Measurements from ENCODE around the gene SERPINA6. TPM values are rescaled to one million over a fixed set of nuclear protein-coding genes. Genes with fewer than 3 reads are reported as not detected.

The SERPINA6 gene
- total RNA-seq, 1 experiment from 2014 or later, result not detected

GRCh38 chr14:94310248-94310647 is 12.9 kb downstream of the SERPINA6 start:
- intact Hi-C loops (cut with micrococcal nuclease), result no loop called here
- Histone ChIP-seq H3K9ac (ENCODE audit: low read length) (no peak overlapping the region), H3K27ac (ENCODE audit: low read depth, low read length) (no peak overlapping the region), H3K79me2 (ENCODE audit: insufficient read depth, low read length) (no peaks in the 10 kb centered on the region), H3K36me3 (ENCODE audit: control insufficient read depth in 1 of 2, insufficient read depth in 2 of 2, low read length in 2 of 2) (no peaks in the 10 kb centered on the region), H3K9me2 (ENCODE audit: insufficient read depth) (no peaks in the 10 kb centered on the region), H4K20me1 (ENCODE audit: insufficient read depth) (no peaks in the 10 kb centered on the region), H3K9me3 (ENCODE audit: control insufficient read depth in 1 of 2, insufficient read depth in 1 of 2, low read depth in 1 of 2, low read length in 2 of 2) (peaks cover 0 to 14% of the 10 kb centered on the region in 2 experiments; a peak in 1 of 4 replicates), H3K4me2 (ENCODE audit: low read length) (no peak overlapping the region), H3K27me3 (ENCODE audit: insufficient read depth, low read length) (no peaks in the 10 kb centered on the region), H2AFZ (ENCODE audit: low read depth, low read length, poor library complexity, severe bottlenecking) (no peak overlapping the region), H3K4me3 (replicated peaks in 1 of 2; ENCODE audit: low read depth in 1 of 2, low read length in 2 of 2) (no peak overlapping the region), H3K4me1 (ENCODE audit: control insufficient read depth in 1 of 2, insufficient read depth in 2 of 2, low read length in 2 of 2) (no peaks in the 10 kb centered on the region)
- CTCF ChIA-PET, result no interaction called here
- RAD21 ChIA-PET (ENCODE audit: low non-redundant PET in 1 of 2, low total read pairs in 2 of 2, uncharacterized antibody in 2 of 2, unreplicated experiment in 2 of 2), result no interaction called here
- POLR2A ChIA-PET, result no interaction called here
- ATAC-seq (no peak), DNase-seq (ENCODE audit: low read depth, low spot score) (no peak)
- BruUV-seq (replicated peaks), result no TSS peak
- TF ChIP-seq SRF (IDR thresholded peaks at IDR 0.05; ENCODE audit: low read depth) (no peak), SP1 (IDR thresholded peaks at IDR 0.05; ENCODE audit: low read depth) (no peak), ELF1 (IDR thresholded peaks at IDR 0.05; ENCODE audit: borderline replicate concordance, low read depth) (no peak), POLR2AphosphoS5 (IDR thresholded peaks at IDR 0.05; ENCODE audit: low read depth, low read length) (no peak), MAX (IDR thresholded peaks at IDR 0.05) (no peak), CTCF (IDR thresholded peaks at IDR 0.05 in 2 of 3, conservative IDR thresholded peaks at IDR 0.05 in 1 of 3; ENCODE audit: borderline replicate concordance in 1 of 3, insufficient read depth in 1 of 3, low read depth in 2 of 3, low read length in 2 of 3) (no peak), EZH2phosphoT487 (IDR thresholded peaks at IDR 0.05; ENCODE audit: borderline replicate concordance) (no peak)

GRCh38 chr14:94309721-94310120 is 13.4 kb downstream of the SERPINA6 start:
- intact Hi-C loops (cut with micrococcal nuclease), result no loop called here
- H3K4me3 ChIP-seq (replicated peaks in 1 of 2; ENCODE audit: low read depth in 1 of 2, low read length in 2 of 2), result no peak overlapping the region
- H3K27ac ChIP-seq (ENCODE audit: low read depth, low read length), result no peak overlapping the region
- peaks cover 0 to 14% of the 10 kb centered on the region in 2 experiments; a peak in 1 of 4 replicates for H3K9me3 ChIP-seq (ENCODE audit: control insufficient read depth in 1 of 2, insufficient read depth in 1 of 2, low read depth in 1 of 2, low read length in 2 of 2)
- RAD21 ChIA-PET (ENCODE audit: low non-redundant PET in 1 of 2, low total read pairs in 2 of 2, uncharacterized antibody in 2 of 2, unreplicated experiment in 2 of 2), result no interaction called here
- H3K27me3 ChIP-seq (ENCODE audit: insufficient read depth, low read length), result no peaks in the 10 kb centered on the region
- POLR2A ChIA-PET, result no interaction called here
- no peak for TF ChIP-seq ELF1 (IDR thresholded peaks at IDR 0.05; ENCODE audit: borderline replicate concordance, low read depth)
- H3K36me3 ChIP-seq (ENCODE audit: control insufficient read depth in 1 of 2, insufficient read depth in 2 of 2, low read length in 2 of 2), result no peaks in the 10 kb centered on the region
- H3K9me2 ChIP-seq (ENCODE audit: insufficient read depth), result no peaks in the 10 kb centered on the region
- H3K4me1 ChIP-seq (ENCODE audit: control insufficient read depth in 1 of 2, insufficient read depth in 2 of 2, low read length in 2 of 2), result no peaks in the 10 kb centered on the region
- H4K20me1 ChIP-seq (ENCODE audit: insufficient read depth), result no peaks in the 10 kb centered on the region
- H3K79me2 ChIP-seq (ENCODE audit: insufficient read depth, low read length), result no peaks in the 10 kb centered on the region
- H3K9ac ChIP-seq (ENCODE audit: low read length), result no peak overlapping the region
- CTCF ChIA-PET, result no interaction called here
- no peak overlapping the region for H2AFZ ChIP-seq (ENCODE audit: low read depth, low read length, poor library complexity, severe bottlenecking)
- no peak for DNase-seq (ENCODE audit: low read depth, low spot score)
- no TSS peak for BruUV-seq (replicated peaks)
- ATAC-seq, result no peak
- H3K4me2 ChIP-seq (ENCODE audit: low read length), result no peak overlapping the region

Measured in HCT116 (cell line).